Measurements from ENCODE around the gene KLC3.

Gene KLC3

GRCh38 chr19:45314708-45315245 lies 25.8 kb upstream of the KLC3 start:
- no peak for DNase-seq (ENCODE audit: low read depth in 2 of 2)
- no peak for TF ChIP-seq CTCF (IDR thresholded peaks at IDR 0.05; ENCODE audit: low read depth, low read length)
- H3K4me3 ChIP-seq (replicated peaks in 1 of 2; ENCODE audit: low read depth in 2 of 2, low read length in 2 of 2) = no peak overlapping the region

GRCh38 chr19:45315304-45315703 lies 25.2 kb upstream of the KLC3 start:
- DNase-seq (ENCODE audit: low read depth in 2 of 2) = no peak
- H3K4me3 ChIP-seq (replicated peaks in 1 of 2; ENCODE audit: low read depth in 2 of 2, low read length in 2 of 2) = no peak overlapping the region
- no peak for TF ChIP-seq CTCF (IDR thresholded peaks at IDR 0.05; ENCODE audit: low read depth, low read length)

- TF ChIP-seq CTCF (IDR thresholded peaks at IDR 0.05; ENCODE audit: low read depth, low read length) = no peak
- no peak for DNase-seq (ENCODE audit: low read depth in 2 of 2)
- H3K4me3 ChIP-seq (replicated peaks in 1 of 2; ENCODE audit: low read depth in 2 of 2, low read length in 2 of 2) = no peak overlapping the region
Measured at GRCh38 chr19:45320997-45321775, 19.4 kb upstream of the KLC3 start.

GRCh38 chr19:45321848-45322247 lies 18.7 kb upstream of the KLC3 start:
- H3K4me3 ChIP-seq (replicated peaks in 1 of 2; ENCODE audit: low read depth in 2 of 2, low read length in 2 of 2) = no peak overlapping the region
- no peak for DNase-seq (ENCODE audit: low read depth in 2 of 2)
- TF ChIP-seq CTCF (IDR thresholded peaks at IDR 0.05; ENCODE audit: low read depth, low read length) = no peak

- TF ChIP-seq CTCF (IDR thresholded peaks at IDR 0.05; ENCODE audit: low read depth, low read length) = no peak
Measured at GRCh38 chr19:45322311-45322710, 18.2 kb upstream of the KLC3 start.

GRCh38 chr19:45322744-45323281 lies 17.7 kb upstream of the KLC3 start, which contains the start of gene CKM:
TSS of gene CKM (minus strand) at chr19:45322875. CDS start at chr19:45319713, 3,162 bp downstream.
- no peak for DNase-seq (ENCODE audit: low read depth in 2 of 2)
- peak within 1 kb of the TSS in 1 of 2 donors; percentile 35 for H3K4me3 ChIP-seq (replicated peaks in 1 of 2; ENCODE audit: low read depth in 2 of 2, low read length in 2 of 2)
- no peak for TF ChIP-seq CTCF (IDR thresholded peaks at IDR 0.05; ENCODE audit: low read depth, low read length)

More at GRCh38 chr19:45322311-45322710, 18.2 kb upstream of the KLC3 start:
- no peak for DNase-seq (ENCODE audit: low read depth in 2 of 2)
- no peak overlapping the region for H3K4me3 ChIP-seq (replicated peaks in 1 of 2; ENCODE audit: low read depth in 2 of 2, low read length in 2 of 2)

Measured in cardiac fibroblast (primary cell).